ENCODE results near the gene BMPR1B.

BMPR1B gene

DNA sequence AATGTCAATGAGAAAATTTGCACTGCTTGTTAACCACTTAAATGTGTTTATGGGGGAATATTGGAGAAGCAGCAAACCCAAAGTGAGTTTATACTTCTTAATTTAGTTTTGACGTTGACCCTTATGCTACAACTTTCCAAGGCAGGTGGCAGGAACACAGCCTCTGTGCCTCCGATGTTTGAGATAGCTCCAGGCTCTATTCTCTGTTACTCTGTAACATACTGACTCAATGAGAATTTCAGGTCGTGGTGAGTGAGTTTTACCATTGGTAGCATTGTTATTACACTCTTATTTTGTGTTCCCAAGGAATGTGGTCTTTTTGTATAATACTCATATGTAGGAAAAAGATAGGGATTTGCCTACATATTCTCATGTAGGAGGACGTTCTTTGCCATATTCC, 210.7 kb downstream of the BMPR1B start:
- DNase-seq, result no peak

DNA sequence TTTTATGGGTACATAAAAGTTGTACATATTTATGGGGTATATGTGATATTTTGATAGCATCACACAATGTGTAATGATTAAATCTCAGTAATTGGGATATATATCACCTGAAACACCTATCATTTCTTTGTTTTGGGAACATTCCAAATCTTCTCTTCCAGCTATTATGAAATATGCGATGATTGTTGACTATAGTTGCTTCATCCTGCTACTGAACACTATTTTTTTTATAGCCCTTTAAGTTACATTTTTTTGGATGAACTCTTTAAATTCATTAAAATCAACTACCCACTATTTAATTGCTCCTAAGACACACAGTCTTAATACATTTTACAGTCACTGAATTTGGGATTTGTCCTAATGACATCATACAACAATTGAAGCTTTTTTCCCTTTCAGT, 212.9 kb downstream of the BMPR1B start:
- no peak for DNase-seq

DNA sequence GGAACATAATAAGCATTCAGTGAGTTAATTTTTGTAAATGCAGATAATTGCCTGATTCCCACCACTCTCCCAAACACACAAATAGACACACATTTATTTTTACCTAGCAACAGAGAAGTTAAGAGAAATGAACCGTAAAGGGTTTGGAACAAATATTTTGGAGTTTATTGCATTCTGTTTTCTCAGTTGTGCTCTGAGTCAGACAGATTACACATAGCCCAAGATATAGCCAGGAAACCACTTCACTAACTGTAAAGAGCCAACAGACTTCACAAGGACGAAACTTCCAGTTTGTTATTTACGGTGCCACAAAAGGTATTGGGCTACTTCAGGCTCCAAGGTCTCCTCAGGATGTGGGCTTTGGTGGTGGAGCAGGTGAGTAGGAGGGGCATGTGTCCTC, 217.0 kb downstream of the BMPR1B start:
- DNase-seq, result no peak

DNA sequence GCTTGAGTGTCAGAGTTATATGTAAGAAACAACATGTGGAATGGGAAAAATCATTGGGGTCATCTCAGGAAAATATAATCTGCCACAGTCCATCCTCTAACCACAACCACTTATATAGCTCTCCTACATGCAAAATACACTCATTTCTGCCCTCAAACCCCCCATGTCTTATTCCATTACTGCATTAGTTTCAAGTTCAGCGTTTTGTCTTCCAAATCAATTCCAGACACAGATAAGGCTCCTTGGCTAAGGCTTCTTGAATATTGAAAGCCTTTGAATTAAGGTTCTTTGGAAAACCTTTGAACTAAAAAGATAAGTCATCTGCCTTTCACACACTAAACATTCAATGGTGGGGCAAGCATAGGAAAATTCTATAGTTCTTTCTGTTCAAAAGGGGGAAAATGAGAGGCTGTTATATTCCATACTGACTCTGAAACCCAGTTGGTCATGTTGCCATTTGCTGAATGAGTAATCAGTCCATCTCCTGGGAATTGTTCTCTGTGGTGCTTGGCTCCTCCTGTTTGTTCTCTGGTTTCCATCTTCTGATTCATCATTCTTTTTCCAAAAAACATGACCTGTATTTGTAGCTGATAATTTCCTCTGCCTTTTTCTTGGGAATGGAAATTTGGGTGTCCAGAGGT, 218.7 kb downstream of the BMPR1B start:
- DNase-seq, result no peak

DNA sequence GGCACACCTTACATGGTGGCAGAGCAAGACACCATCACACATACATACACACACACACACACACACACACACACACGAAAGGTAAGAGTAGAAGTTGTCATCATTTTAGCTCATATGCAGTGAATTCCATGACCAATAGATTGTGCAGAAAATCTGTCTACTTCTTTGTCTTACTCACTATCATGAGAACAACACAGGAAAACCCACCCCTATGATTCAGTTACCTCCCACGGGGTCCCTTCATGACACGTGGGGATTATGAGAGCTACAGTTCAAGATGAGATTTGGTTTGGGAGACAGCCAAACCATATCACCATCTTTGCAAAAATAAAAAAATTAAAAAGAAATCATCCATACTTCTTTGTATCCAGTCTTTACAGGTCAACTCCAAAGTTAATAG, 221.1 kb downstream of the BMPR1B start:
- DNase-seq, result no peak

DNA sequence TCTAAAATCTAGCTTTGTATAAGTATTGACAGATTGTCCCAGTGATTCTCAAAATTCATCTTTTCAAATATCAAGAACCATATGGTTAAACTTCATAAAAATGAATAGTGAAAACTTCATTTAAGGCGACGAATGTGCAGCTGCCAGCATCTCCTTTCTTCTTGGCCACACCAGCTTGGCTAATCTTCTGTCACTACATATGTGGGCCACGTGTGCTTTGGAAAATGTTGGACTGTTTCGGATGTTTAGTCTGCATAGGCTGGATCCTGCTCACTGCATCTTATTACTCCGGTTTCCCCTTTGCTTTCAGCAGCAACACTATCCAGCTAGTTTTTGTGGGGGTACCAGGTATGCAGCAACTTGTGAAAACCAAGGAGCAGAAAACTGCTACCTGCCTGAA, 221.9 kb downstream of the BMPR1B start:
- DNase-seq, result no peak

DNA sequence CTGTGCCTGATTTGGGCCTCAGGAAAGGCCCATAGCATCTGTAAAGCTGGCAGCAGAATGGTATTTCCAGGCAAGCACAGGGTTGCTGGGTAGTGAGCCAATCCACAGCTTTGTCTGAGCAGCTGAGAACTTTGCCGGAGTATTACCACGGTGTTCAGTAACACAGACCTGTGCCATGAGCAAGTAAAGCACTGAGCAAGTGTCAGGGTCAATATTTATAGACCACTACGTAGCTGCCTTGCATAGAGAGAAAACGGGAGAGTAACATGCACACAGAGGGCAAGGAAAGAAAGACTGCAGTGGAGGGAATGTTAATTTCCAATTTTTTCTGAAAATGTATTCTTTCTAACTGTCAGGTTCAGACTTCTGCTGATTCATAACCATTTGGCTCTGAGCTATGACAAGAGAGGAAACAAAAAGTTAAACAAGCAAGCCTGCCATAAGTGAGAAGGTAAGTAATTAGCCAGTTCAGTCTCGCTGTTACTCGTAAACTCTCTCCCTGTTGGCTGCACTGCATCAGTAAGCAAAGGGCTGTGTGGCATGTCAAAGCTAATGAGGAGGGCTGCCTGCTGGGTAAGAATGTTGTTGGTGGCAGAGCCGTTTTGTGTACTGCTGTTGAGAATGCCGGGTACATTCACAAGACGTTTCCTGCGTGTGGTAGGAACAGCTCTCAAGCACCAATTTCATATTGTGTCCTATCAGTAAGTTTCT, 238.1 kb downstream of the BMPR1B start:
- no peak for DNase-seq

DNA sequence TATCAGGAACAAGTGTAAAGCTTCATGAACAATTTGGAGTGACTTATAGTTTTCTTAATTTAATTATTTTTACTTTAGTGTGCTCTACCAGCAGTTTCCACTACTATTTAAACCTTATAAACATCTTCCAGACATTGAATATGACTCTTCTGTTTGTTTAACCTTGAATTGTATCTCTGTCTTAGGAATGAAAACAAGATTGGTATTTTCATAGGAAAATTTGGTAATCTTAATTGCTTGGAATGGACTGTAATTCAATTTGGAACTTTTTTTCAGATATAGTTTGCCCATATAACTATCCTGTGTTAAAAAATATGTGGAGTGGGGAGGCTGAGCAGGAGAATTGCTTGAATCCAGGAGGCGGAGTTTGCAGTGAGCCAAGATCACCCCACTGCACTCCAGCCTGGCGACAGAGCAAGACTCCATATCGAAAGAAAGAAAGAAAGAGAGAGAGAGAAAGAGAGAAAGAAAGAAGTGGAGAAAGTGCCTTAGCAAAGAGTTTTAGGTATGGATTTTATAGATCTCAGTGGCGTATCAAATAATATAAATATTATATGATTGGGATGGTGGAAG, 242.4 kb downstream of the BMPR1B start:
- DNase-seq, result no peak

DNA sequence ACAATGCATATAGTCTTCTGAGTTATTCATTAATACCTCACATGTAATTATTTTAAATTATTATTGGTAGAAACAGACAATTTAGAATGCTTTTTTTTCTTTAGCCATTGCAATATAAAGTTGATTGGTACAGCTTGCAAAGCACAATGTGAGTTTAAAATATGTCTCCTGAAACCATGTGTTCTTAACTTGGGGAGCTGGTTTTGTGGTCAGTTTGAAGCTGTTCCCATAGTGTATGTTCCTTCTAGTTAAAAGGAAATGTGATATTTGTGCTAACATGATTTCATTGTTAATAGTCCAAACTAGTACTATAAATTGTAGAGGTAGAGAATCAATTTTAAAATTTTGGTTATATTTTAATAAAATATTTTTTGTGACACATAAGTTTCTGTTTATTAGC, 247.2 kb downstream of the BMPR1B start:
- DNase-seq, result no peak

DNA sequence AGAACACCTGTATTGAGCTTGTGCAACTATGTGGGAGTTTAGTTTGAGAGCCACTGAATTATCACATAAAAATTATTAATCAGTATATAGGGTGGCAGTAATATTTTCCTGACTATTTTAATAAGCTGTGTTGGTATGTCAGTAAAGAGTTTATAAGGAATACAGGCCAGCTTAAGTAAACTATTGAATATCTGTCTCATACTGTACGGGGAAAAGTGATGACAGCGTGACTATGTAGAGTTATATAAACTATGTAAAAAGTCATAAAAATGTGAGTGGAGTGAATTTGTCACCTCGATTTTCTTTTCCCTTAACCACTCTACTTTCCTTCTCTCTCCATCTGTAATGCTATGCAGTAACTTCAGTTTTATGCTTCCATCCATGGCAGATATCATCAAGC, 250.2 kb downstream of the BMPR1B start:
- DNase-seq, result no peak

DNA sequence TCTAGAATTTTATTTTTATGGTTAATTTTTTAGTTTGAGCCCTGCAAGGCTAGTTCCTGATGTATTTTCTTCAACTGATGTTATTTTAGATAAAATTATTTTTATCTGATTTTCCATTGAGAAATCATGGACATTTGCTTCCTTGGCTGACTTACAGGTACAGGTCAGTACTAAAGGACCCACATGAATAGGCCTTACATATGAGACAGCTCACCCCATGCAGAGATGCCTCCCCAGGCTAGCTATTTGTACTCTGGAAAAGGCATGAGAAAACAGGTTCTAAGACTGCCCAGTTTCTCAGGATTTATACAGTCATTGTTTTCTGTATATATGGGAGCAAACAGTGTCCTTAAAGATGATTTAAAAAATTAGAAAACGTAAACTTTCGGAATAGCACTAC, 255.5 kb downstream of the BMPR1B start:
- no peak for DNase-seq

DNA sequence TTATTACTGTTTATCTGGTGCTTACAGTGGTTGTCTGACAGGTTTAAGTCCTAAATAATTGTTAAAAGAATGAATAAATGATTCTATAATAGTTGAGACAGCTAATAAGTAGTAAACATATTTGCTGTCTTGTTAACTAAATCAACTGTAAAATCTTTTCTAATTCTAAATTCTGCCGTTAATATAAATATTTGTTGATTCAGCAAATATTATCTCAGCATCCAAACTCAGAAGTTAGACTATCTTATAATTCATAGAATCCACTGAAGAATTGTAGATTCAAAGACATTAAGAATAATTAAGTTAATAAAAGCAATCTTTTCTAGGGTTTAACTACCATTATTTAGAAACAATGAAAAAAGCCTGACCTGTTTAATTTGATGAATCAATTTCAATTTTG, 256.3 kb downstream of the BMPR1B start:
- DNase-seq, result no peak

DNA sequence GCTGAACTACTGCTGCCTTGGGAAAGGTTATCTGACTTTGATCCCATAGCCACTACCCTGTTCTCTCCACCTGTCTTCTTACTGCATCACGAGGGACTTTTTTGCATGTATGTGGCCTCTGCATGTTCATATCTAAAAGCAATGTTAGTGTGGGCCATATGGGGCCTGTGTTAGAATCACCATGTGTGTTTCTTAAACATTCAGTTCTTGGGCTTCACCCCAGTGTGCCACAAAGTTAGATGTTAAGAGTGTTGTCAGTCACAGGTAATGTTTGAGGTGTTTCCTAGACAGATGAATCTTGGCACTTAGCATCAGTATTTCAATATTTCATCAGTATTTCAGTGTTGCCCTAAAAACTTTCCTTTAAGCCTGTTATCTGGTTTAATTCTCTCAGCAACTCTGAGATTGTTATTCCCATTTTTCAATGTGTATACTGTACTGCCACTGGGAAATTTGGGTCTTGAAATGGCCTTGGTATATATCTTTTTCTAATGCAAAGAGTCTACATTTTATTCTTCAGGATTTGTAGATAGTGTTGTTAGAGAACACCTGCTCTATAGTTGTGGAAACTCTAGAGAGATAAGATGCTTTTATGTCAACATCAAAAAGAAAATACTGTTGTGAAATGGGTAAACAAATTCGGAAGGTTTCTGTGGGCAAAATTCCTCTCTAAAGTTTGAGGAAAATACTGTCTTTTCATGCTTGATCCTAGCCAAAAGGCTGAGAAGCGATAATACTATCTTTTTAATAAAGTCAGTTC, 259.7 kb downstream of the BMPR1B start:
- DNase-seq, result no peak

DNA sequence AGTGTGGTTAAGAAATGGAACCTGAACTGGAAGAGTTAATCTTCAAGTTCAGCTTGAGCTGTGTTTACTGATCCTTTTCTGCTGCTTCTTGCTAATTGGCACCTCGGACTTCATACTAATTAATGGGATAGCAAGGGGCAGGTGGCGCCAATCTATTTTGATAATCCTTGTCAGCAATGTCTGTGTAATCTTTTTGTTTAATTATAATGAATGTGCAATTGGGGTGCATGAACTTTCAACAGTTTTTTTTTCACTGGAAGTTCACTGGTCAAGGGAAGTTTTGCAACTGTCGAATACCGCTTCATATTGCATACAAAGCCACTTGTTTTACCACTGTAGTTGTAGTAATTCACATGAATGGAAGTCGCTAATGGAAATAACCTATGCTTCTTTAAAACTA, 261.0 kb downstream of the BMPR1B start:
- no peak for DNase-seq

DNA sequence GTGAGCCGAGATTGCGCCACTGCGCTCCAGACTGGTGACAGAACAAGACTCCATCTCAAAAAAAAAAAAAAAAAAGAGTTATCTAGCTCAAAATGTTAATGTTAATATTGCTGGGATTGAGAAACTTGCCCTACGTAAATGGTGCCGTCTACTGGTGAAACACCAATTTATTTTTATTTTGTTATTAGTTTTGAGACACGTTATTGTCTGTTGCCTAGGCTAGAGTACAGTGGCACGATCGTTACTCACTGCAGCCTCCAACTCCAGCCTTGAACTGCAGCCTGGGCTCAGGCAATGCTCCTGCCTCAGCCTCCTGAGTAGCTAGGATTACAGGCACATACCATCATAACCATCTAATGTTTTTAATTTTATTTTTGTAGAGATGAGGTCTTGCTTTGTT, 262.8 kb downstream of the BMPR1B start:
- no peak for DNase-seq

DNA sequence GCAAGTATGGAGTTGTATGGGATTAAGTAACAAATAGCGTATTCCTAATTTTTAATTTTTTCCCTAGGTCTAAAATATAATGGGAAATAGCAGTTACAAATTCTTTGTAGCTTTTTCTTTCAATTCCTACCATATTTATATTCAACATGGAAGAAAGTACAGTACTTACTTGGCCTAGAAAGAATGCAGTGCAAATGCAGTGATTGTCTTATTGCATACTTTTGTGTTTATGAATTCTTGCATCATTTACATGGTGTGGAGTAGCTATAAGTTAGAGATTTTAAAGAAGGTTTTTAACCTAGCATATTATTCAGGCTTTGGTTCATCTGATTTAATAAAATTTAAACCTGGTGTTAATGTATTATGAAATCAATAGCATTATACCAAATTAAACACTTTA, 263.3 kb downstream of the BMPR1B start:
- no peak for DNase-seq

DNA sequence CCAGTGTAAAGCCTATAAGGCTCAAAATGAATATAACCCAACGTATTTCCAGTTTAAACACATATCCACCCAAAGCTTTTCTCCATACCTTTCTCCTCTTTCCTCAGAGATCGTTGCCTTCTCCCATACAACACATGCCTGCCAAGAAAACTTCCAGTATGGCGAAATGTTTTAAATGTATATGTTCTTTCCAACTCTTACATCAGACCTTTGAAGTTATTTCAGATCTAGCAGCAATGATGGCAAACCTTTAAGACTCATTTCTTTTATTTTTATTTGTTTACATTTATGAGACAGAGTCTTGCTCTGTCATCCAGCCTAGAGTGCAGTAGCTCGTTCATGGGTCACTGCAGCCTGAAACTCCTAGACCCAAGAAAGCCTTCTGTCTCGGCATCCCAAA, 265.4 kb downstream of the BMPR1B start:
- DNase-seq, result no peak

DNA sequence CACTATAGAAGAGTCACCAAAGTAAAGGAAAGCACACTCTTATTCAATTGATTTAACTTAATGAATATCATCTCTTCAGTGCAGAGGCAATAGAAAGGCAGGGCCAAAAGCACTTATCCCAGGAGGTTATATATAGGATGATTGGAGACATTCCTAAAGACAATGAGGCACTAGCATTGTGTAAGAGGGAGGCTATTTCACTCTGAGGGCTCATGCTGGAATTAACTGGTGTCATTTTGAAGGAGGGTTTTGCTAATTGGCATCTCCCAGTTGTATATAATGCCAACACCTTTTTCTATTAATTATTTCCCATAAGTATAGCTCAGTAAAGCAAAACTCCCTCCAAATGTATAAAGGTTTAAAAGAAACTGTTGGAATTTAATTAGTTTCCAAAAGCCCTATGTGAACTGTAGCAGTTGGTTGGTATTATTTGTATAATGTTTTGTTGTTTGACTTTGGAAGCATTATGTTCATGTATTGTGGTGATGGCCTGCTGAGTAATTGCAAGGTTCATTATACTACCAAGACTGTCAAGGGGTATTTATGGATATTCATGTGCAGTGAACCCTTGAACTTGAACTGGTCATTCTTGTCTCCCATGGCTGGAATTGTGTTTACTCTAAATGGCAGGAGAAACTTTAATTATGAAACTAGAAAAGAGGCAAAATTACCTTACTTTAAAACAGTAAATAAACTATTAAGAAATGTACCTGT, 270.3 kb downstream of the BMPR1B start:
- no peak for DNase-seq

DNA sequence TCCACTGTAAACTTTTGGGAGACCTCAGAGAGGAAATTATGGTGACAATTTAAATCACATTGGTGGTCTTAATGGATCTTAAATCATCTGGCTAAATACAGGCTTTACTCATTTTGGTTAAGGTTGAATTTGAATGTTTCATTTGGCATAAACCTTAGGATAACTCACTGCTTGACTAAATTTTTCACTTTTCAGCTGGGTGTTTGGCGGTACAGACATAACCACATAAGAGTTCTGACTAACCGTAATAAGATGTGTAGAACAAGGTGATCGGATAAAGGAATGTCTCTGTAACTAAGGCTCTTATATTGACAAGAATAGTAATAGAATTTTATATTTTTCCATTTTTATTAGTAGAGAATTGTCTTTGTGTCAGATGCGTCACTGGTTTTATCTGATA, 281.0 kb downstream of the BMPR1B start:
- DNase-seq, result no peak

DNA sequence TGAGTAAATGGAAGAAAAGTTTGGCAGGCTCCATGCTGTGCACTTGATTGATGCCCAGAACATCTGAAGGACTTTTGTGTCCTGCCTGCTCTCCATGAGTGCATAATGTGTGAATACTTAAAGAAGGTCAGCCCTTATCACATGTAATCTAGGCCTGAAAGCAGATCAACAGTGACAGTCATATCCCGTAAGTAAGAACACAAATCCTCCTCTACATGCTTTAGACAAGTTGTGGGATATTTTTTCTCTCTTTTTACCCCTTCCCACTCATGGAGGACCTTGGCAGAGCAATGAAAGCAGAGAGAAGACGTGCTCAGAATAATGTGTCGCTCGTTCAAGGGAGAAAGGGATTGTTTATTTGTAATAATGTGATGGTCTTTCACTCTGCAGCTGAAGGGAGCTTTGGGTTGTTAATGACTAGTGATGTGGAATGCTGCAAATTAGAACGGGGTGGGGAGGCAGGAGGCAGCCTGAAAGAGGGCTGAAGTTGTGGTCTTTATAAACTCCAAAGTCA, 286.6 kb downstream of the BMPR1B start:
- no peak for DNase-seq

DNA sequence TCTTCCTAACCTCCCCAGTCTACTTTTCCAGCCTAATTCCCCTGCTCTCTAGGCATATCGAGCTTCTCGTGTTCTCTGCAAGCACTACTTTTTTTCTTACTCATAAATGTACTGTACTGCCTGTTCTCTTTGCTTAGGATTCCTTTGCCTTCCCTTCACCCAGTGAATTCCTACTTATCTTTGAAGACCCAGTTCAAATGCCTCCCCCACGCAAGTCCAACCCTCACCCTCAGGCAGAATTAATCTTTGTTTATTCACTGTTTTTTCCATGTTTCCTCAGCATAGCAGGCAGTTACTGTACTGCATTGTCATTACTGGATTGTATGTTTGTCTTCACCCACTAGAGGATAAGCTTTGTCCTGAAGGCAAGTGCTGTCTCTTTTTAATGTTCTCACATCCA, 287.7 kb downstream of the BMPR1B start:
- DNase-seq, result no peak

DNA sequence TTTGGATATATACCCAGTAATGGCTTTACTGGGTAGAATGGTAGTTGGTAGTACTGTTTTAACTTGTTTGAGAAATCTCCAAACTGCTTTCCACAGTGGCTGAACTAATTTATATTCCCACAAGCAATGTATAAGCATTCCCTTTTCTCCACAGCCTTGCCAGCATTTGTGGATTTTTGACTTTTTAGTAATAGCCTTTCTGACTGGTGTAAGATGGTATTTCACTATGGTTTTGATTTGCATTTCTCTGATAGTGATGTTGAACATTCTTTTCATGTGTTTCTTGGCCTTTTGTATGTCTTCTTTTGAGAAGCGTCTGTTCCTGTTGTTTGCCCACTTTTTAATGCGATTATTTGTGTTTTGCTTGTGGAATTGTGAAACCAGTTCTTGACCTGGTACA, 290.5 kb downstream of the BMPR1B start:
- no peak for DNase-seq

Measured in NCI-H146 (cell line).